Endodermal cell (in vitro differentiated cells): ENCODE data around the gene LRBA. TPM values are rescaled to one million over a fixed set of nuclear protein-coding genes. Genes with fewer than 3 reads are reported as not detected.
A peak's percentile ranks its signal among the peaks of the same experiment; 100 is the strongest.

Experiments used
- DNase-seq: peaks from one replicate; pipeline ENCODE4 v3.0.0-alpha.2; 2017
- H3K27ac ChIP-seq: 2 replicates; pipeline ENCODE4 v1.5.1; 2013; ENCODE audit warnings: mild to moderate bottlenecking, low read depth, low read length, moderate library complexity
- H3K27me3 ChIP-seq: 2 replicates; pipeline ENCODE4 v1.6.1; 2013; ENCODE audit warnings: mild to moderate bottlenecking, low read length, moderate library complexity; ENCODE audit not compliant: insufficient read depth, control insufficient read depth, poor library complexity, severe bottlenecking
- H3K36me3 ChIP-seq: 2 replicates; pipeline ENCODE4 v1.7.0; 2013; ENCODE audit warnings: mild to moderate bottlenecking, low read length, moderate library complexity; ENCODE audit not compliant: control insufficient read depth, insufficient read depth
- H3K4me1 ChIP-seq: one replicate; pipeline ENCODE4 v1.7.0; 2013; ENCODE audit warnings: low read length; ENCODE audit not compliant: control insufficient read depth, insufficient read depth
- H3K4me3 ChIP-seq: 2 replicates; pipeline ENCODE4 v1.5.1; 2013; ENCODE audit warnings: mild to moderate bottlenecking, low read length, moderate library complexity
- H3K9ac ChIP-seq: 2 replicates; pipeline ENCODE4 v1.6.1; 2013; ENCODE audit warnings: mild to moderate bottlenecking, low read length, moderate library complexity; ENCODE audit not compliant: poor library complexity, severe bottlenecking; ENCODE audit errors: extremely low read depth
- H3K9me3 ChIP-seq: 2 replicates; pipeline ENCODE4 v1.6.1; 2013; ENCODE audit warnings: mild to moderate bottlenecking, low read length, moderate library complexity; ENCODE audit not compliant: control insufficient read depth
- H3K27ac Mint-ChIP-seq: 2 replicates; pipeline ENCODE4 v1.8.0; 2020; ENCODE audit warnings: mixed read lengths
- H3K27me3 Mint-ChIP-seq: 2 replicates; pipeline ENCODE4 v1.8.0; 2021; ENCODE audit warnings: mild to moderate bottlenecking, mixed read lengths; ENCODE audit not compliant: insufficient read depth
- H3K36me3 Mint-ChIP-seq: 2 replicates; pipeline ENCODE4 v1.8.0; 2020; ENCODE audit warnings: low read depth, mixed read lengths
- H3K4me1 Mint-ChIP-seq: 2 replicates; pipeline ENCODE4 v1.8.0; 2020; ENCODE audit warnings: mixed read lengths
- H3K4me3 Mint-ChIP-seq: 2 replicates; pipeline ENCODE4 v1.8.0; 2020; ENCODE audit warnings: mild to moderate bottlenecking, moderate library complexity, mixed read lengths
- H3K9me3 Mint-ChIP-seq: 2 replicates; pipeline ENCODE4 v1.8.0; 2020; ENCODE audit warnings: mild to moderate bottlenecking, mixed read lengths
- CTCF ChIP-seq: fragments of 200-600 bp; sonication (generic); conservative IDR thresholded peaks from 2 replicates; pipeline ENCODE4 v1.5.0; 2021; ENCODE audit warnings: antibody characterized with exemption, mild to moderate bottlenecking
- WGBS, 2 experiments: methylation state at CpG; one replicate each; pipeline versions ENCODE4 v1.1.5 to v1.1.7; 2013; ENCODE audit warnings: missing lambda C conversion rate in 2 of 2, mixed read lengths in 1 of 2; ENCODE audit not compliant: insufficient coverage in 1 of 2, insufficient read length in 1 of 2; 5-methylcytosine and 5-hydroxymethylcytosine counted together
- total RNA-seq, 2 donors: library from RNA; stranded (reverse); fragmentation: NEBNext Ultra II Directional in 1 of 2; extraction: Animal tissue kit (Norgen Biotek cat#: 25700) in 1 of 2; gene quantifications; 2 replicates in 1 of 2; 3 replicates in 1 of 2; pipeline ENCODE4 v1.2.1, GENCODE V29; 2021

Gene LRBA
- total RNA-seq, 2 donors from 2014 or later: 77.3 to 95.9 TPM

DNA sequence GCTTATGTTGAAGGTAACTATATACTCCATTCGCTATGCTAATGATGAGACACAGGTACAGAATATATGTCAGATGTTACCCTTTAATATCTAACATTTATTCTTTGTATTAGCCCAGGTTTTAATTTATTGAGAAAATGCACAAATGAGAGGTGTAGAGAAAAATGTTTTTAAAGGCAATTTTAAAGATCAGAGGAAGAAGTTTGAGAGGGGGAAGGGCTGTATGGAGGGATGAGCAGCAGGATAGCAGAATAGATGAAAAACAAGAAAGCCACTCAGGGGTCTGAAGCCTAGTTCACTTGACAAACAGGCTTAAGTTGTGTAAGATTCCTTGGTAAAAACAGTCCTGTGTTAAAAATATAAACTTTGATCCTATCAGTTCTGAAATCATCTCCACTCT, 429.5 kb downstream of the LRBA start:
- H3K36me3 Mint-ChIP-seq: no peaks in the 10 kb centered on the region
- no peak overlapping the region for H3K27ac ChIP-seq
- no peak overlapping the region for H3K27ac Mint-ChIP-seq
- peaks cover 66% of the 10 kb centered on the region for H3K27me3 Mint-ChIP-seq
- no peaks in the 10 kb centered on the region for H3K4me1 ChIP-seq
- 100% methylated on average over 1 of the region's 1 CpG; no CpG with 5 or more reads in 1 of the 2 experiments for WGBS, 2 experiments
- no peak for TF ChIP-seq CTCF
- peaks cover 58% of the 10 kb centered on the region for H3K27me3 ChIP-seq
- H3K36me3 ChIP-seq: peaks cover 26% of the 10 kb centered on the region
- H3K4me1 Mint-ChIP-seq: peaks cover 27% of the 10 kb centered on the region
- no peak overlapping the region for H3K4me3 ChIP-seq
- H3K9me3 ChIP-seq: no peaks in the 10 kb centered on the region
- no peak overlapping the region for H3K9ac ChIP-seq
- no peak overlapping the region for H3K4me3 Mint-ChIP-seq
- no peaks in the 10 kb centered on the region for H3K9me3 Mint-ChIP-seq
- DNase-seq: no peak

GRCh38 chr4:150584111-150584915, 430.8 kb downstream of the LRBA start:
- no peak for TF ChIP-seq CTCF
- no peak overlapping the region for H3K9ac ChIP-seq
- H3K4me1 ChIP-seq: peaks cover 2% of the 10 kb centered on the region
- no peaks in the 10 kb centered on the region for H3K9me3 ChIP-seq
- H3K9me3 Mint-ChIP-seq: no peaks in the 10 kb centered on the region
- H3K36me3 ChIP-seq: peaks cover 13% of the 10 kb centered on the region
- H3K4me1 Mint-ChIP-seq: peaks cover 27% of the 10 kb centered on the region
- peak overlapping the region; percentile 68 for H3K4me3 Mint-ChIP-seq
- peaks cover 70% of the 10 kb centered on the region for H3K27me3 ChIP-seq
- peaks cover 75% of the 10 kb centered on the region for H3K27me3 Mint-ChIP-seq
- no peak overlapping the region for H3K27ac ChIP-seq
- peak overlapping the region; percentile 79 for H3K4me3 ChIP-seq
- no peak overlapping the region for H3K27ac Mint-ChIP-seq
- no peak for DNase-seq
- no peaks in the 10 kb centered on the region for H3K36me3 Mint-ChIP-seq
- WGBS, 2 experiments: 0 to 24% methylated on average over 1 to 10 of the region's 11 CpGs

DNA sequence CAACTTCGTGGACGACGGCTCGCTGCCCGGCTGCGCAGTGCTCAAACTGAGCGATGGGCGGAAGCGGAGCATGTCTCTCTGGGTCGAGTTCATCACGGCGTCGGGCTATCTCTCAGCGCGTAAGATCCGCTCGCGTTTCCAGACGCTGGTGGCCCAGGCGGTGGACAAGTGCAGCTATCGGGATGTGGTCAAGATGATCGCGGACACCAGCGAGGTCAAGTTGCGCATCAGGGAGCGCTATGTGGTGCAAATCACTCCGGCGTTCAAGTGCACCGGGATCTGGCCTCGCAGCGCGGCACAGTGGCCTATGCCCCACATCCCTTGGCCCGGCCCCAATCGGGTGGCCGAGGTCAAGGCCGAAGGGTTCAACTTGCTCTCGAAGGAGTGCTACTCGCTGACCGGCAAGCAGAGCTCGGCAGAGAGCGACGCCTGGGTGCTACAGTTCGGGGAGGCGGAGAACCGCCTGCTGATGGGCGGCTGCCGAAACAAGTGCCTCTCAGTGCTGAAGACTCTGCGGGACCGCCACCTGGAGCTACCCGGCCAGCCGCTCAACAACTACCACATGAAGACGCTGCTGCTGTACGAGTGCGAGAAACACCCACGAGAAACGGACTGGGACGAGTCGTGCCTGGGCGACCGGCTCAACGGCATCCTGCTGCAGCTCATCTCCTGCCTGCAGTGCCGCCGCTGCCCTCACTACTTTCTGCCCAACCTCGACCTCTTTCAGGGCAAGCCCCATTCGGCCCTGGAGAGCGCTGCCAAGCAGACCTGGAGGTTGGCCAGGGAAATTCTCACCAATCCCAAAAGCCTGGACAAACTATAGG, 431.6 kb downstream of the LRBA start:
- peaks cover 78% of the 10 kb centered on the region for H3K27me3 ChIP-seq
- peak overlapping the region; percentile 79 for H3K4me3 ChIP-seq
- H3K4me1 ChIP-seq: peaks cover 2% of the 10 kb centered on the region
- DNase-seq: peak; percentile 88
- WGBS, 2 experiments: 2 to 7% methylated on average over 43 to 66 of the region's 66 CpGs
- peaks cover 4% of the 10 kb centered on the region for H3K36me3 ChIP-seq
- no peak overlapping the region for H3K27ac Mint-ChIP-seq
- H3K4me1 Mint-ChIP-seq: peaks cover 35% of the 10 kb centered on the region
- no peaks in the 10 kb centered on the region for H3K36me3 Mint-ChIP-seq
- peak overlapping the region; percentile 68 for H3K4me3 Mint-ChIP-seq
- H3K9ac ChIP-seq: no peak overlapping the region
- H3K9me3 Mint-ChIP-seq: no peaks in the 10 kb centered on the region
- no peak overlapping the region for H3K27ac ChIP-seq
- peak; percentile 38 for TF ChIP-seq CTCF
- H3K27me3 Mint-ChIP-seq: peaks cover 83% of the 10 kb centered on the region
- H3K9me3 ChIP-seq: no peaks in the 10 kb centered on the region
